Camera-type eye (tissue), 1 donor: ENCODE data around the gene SRSF10. TPM values are rescaled to one million over a fixed set of nuclear protein-coding genes. Genes with fewer than 3 reads are reported as not detected.

Experiments
- total RNA-seq: library from RNA; depleted of rRNA; stranded (reverse); fragments of >200 nt; gene quantifications from one replicate; pipeline ENCODE4 v1.2.3, GENCODE V29; 2014

Gene SRSF10
- total RNA-seq = 226 TPM

GRCh38 chr1:23979881-23980727 is at the start of gene SRSF10:
SRSF10 (minus strand) TSS chr1:23980327; CDS start chr1:23980255, 72 bp downstream.

DNA sequence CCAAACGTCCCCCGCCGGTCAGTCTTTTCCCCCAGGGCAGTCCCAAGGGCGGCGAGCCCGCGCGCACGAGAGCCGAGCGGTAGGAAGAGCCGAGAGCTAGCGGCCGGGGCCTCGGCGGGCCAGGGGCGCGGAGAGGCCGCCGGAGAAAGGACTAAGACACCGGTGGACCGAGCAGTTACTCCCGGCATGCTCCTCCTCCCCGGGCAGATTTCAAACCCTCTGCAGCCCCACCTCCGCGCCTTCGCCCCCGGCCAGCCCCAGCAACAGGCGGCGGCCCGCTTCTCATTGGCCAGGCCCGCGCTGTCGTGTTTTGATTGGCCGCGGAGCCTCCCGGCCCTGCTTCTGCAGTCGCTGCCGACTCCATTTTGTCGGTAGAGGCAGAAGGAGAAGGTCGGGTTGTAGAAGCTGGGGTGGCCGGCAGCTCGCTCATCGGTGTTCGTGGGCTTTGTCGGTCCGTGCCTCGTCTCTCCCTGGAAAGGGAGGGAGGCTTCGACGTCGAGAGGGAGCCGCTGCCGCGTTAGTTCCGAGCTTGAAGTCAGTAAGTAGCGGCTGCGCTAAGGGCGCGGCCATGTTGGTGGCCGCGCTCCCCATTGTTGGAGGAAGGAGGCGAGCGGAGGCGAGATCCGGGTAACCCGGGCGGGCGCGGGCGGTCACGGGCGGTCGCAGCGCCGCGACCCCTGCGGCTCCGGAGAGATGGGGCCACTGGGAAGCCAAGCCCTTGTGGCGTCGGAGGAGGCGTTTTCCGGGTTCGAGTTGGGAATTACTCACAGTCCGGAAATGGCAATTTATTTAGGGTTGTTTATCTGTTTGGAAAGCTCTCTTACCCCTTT is 20.5 kb downstream of the SRSF10 start, which contains the start of gene PNRC2:
Gene PNRC2, plus strand, starts transcription at position 368 of the 830 bp plus-strand sequence. CDS start 1,630 bp downstream, outside the sequence.

Other genes starting within 250 kb of the SRSF10 start
- 37.7 TPM for gene ELOA, start 236.9 kb downstream of the SRSF10 start, total RNA-seq
- gene PITHD1, start 201.9 kb downstream of the SRSF10 start, total RNA-seq = 83.9 TPM
- 26.6 TPM for gene LYPLA2, start 189.2 kb downstream of the SRSF10 start, total RNA-seq
- gene GALE, start 179.6 kb downstream of the SRSF10 start, total RNA-seq = 19.2 TPM
- 31.6 TPM for gene HMGCL, start 154.9 kb downstream of the SRSF10 start, total RNA-seq
- 29.0 TPM for gene FUCA1, start 112.0 kb downstream of the SRSF10 start, total RNA-seq
- 0.05 TPM for gene CNR2, start 67.0 kb downstream of the SRSF10 start, total RNA-seq
- 171 TPM for gene PNRC2, start 20.5 kb downstream of the SRSF10 start, total RNA-seq
- 20.3 TPM for gene MYOM3, start 131.8 kb upstream of the SRSF10 start, total RNA-seq
- not detected for gene IL22RA1, start 162.8 kb upstream of the SRSF10 start, total RNA-seq
- 1.6 TPM for gene IFNLR1, start 207.0 kb upstream of the SRSF10 start, total RNA-seq